GM19099 (cell line): Measurements from ENCODE around the gene RPS6KB2.
A peak's percentile ranks its signal among the peaks of the same experiment; 100 is the strongest.

Experiments used
- POLR2A ChIP-seq: IDR thresholded peaks from 3 replicates; pipeline ENCODE4 v1.6.1; 2011; ENCODE audit warnings: low read depth; ENCODE audit not compliant: insufficient read length; ENCODE audit errors: extremely low read depth

Gene RPS6KB2

GRCh38 chr11:67415501-67416304 lies 12.6 kb upstream of the RPS6KB2 start, which contains the start of gene CARNS1:
Gene CARNS1 (plus strand): TSS chr11:67415678. CDS start chr11:67416200, 522 bp downstream.
- no peak for TF ChIP-seq POLR2A

GRCh38 chr11:67416416-67417335 lies 11.6 kb upstream of the RPS6KB2 start:
- no peak for TF ChIP-seq POLR2A

DNA sequence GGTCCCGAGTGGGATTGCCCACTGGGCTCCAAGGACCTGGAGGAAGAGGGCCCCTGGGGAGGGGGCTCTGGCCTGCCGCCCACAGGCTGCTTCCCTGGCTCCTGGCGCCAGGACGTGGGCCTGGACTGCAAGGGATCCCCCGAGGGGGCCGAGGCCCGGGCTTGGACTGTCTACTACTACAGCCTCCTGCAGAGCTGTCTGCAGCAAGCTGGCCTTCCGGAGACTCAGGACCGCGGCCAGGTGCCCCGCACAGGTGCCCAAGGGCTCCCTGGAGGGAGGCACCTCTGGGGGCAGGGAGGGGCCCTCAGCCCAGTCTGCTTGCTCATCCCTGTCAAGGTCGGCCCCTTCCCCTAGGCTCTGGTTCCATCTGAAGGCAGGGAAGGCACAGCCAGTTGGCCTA lies 10.9 kb upstream of the RPS6KB2 start:
- no peak for TF ChIP-seq POLR2A

DNA sequence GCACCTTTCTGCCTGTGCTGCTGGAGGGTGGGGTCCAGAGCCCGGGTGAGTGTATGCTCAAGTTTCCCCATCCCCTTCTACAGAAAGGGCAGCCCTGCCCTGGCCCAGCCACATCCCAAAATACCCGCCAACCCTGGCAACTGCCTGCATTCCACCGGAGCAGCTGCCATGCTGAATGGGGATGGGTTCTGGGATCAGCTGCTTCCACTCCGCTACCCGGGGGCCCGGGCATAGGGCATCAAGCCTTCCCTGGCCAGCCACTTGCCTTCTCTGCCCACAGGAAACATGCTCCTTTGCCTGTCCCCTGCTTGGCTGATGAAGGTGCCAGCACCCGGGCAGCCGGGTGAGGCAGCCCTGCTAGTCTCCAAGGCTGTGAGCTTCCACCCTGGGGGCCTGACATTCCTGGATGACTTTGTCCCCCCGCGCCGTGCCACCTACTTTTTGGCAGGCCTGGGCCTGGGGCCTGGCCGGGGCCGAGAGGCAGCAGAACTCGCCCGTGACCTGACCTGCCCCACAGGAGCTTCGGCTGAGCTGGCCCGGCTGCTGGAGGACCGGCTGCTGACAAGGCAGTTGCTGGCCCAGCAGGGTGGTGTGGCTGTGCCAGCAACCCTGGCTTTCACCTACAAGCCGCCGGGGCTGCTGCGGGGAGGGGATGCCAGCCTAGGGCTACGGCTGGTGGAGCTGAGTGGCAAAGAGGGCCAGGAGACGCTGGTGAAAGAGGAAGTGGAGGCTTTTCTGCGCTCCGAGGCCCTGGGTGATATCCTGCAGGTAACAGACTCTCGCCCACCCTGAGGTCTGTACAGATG lies 9.6 kb upstream of the RPS6KB2 start:
- TF ChIP-seq POLR2A: no peak

DNA sequence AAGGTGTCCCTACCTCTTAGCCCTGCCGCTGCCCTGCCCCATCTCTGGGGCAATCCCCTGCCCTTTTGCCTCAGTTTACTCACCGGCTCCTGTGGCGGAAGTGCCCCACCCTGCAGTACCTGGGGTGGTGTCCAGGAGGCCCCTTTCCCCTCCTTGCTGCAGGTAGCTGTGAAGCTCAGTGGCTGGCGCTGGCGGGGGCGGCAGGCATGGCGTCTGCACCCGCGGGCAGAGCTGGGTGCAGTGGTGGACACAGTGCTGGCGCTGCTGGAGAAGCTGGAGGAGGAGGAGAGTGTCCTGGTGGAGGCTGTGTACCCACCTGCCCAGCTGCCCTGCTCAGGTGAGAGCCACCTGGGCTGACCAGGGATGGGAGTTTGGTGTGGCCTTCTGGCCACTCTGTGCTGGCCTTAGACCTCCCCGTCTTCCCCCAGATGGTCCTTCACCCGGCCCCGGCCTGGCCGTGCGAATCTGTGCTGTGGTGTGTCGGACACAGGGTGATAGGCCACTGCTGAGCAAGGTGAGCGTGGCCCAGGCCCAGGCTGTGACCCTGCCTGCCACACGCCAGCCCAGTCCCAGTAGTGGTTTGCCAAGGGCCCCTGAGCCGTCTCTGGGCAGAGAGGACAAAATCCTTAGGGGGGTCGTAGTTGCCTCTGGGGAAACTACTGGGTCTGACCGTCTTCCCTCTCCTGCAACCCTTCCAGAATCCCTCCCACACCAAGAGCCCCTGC lies 8.8 kb upstream of the RPS6KB2 start:
- no peak for TF ChIP-seq POLR2A

DNA sequence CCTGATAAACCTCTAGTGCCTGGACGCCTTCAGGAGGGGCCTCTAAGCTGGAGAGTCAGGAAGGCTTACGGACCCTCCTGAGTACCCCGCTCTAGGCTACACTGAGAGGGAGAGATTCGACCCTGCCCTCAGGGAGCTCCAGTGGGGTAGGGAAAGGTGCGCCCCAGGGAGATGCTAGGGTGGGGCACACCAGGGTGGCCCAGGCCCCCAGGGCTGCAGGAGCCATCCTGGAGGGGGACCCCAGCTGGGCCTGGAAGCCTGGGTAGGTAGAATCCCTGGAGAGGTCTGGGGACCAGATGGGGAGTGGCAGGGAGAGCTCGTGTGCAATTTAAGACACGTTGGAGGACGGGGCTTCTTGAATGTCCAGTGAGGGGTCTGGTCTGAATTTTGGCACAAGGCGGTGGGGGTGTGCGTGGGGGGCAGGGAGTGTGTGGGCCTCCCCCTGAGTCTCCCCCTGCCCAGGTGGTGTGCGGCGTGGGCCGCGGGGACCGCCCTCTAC lies 8.1 kb upstream of the RPS6KB2 start:
- TF ChIP-seq POLR2A: no peak

DNA sequence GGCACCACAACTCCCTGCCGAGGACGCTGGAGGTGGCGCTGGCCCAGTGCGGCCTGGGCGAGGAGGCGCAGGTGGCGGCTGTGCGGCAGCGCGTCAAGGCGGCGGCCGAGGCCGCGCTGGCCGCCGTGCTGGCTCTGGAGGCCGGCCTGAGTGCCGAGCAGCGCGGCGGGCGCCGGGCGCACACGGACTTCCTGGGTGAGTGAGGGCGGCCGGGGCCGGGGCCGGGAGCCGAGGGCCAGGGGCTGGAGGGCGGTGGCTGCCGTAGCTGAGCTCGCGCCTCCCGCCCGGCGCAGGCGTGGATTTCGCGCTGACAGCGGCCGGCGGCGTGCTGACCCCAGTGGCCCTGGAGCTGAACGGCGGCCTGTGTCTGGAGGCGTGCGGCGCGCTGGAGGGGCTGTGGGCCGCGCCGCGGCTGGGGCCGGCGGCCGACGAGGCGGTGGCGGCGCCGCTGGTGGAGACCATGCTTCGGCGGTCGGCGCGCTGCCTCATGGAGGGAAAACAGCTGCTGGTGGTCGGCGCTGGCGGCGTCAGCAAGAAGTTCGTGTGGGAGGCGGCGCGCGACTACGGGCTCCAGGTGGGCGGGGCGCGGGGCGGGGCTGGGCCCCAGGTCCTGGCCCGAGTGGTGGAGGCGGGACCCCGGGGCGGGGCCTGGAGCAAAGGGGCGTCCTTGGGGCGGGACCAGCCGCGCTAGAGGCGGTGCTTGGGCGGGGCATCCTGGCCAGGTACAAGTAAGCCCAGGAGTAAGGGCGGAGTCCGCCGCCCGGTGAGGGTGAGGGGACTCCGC lies 7.5 kb upstream of the RPS6KB2 start:
- peak; percentile 55 for TF ChIP-seq POLR2A

DNA sequence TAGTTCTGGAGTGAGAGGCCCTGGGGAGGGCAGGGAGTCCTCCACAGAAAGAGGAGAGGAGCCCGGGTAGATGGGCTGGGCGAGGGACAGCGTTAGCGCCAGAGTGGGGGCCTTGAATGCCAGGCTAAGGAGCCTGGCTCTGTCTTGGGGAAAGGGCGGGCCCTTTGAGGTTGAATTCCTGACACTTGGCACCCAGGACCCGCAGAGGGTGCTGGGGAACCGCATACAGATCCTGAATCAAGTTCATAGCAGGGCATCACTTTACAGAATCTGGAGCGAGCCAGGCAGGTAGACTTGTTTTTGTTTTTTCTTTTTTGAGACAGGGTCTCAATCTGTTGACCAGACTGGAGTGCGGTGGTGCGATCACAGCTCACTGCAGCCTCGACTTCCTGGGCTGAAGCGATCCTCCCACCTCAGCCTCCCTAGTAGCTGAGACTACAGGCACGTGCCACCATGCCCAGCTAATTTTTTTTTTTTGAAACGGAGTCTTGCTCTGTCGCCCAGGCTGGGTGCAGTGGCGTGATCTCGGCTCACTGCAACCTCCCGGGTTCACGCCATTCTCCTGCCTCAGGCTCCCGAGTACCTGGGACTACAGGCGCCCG lies 6.8 kb upstream of the RPS6KB2 start:
- no peak for TF ChIP-seq POLR2A

DNA sequence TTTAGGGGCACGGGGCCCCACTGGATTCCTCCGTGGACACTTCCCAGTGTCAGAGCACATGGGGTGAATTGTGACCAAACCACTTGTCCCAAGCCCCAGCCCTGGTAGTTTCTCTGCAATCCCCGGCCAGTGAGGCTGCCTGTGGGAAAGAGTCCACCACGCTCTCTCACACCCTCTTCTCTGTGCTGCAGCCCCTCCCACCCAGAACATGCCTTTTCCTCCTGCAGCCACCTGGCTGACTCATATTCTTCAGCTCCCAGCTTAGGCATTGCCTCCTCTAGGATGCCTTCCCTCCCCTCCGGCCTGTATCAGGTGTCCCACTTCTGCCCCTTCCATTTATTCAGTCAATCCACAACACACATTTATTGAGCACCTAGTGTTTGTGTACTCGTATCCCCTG lies 5.4 kb upstream of the RPS6KB2 start:
- no peak for TF ChIP-seq POLR2A

DNA sequence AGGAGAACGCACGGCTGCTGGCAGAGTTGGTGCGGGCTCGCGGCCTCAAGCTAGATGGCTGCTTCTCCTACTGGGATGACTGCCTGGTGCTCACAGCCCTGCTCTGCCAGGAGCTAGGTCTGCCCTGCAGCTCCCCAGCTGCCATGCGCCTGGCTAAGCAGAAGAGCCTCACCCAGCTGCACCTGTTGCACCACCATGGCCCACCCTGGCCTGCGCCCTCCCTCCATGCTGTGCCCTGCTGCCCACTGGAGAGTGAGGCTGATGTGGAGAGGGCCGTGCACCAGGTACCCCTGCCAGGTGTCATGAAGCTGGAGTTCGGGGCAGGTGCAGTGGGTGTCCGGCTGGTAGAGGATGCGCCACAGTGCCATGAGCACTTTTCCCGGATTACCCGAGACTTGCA lies 4.8 kb upstream of the RPS6KB2 start:
- TF ChIP-seq POLR2A: no peak

DNA sequence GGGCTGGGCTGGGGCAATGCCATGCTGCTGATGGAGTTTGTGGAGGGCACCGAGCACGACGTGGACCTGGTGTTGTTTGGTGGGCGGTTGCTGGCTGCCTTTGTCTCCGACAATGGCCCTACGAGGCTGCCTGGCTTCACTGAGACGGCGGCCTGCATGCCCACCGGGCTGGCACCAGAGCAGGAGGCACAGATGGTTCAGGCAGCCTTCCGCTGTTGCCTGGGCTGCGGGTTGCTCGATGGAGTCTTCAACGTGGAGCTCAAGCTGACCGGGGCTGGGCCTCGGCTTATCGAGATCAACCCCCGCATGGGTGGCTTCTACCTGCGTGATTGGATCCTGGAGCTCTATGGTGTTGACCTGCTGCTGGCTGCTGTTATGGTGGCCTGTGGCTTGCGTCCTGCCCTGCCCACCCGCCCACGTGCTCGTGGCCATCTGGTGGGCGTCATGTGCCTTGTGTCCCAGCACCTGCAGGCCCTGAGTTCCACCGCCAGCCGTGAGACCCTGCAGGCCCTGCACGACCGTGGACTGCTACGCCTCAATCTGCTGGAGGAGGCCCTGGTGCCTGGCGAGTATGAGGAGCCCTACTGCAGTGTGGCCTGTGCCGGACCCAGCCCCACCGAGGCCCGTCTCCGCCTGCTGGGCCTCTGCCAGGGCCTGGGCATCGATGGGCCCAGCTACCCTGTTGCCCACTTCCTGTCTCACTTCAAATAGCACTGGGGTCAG lies 4.2 kb upstream of the RPS6KB2 start:
- TF ChIP-seq POLR2A: no peak

- no peak for TF ChIP-seq POLR2A
Observed at GRCh38 chr11:67429038-67429668, 859 bp downstream of the RPS6KB2 start.
